ENCODE results near the gene CARD16.
"Not testable (repeated sequence)": the region's sequence is repeated elsewhere in the genome, so short reads cannot be mapped to it uniquely, and the experiment has no call there.

The CARD16 gene

DNA sequence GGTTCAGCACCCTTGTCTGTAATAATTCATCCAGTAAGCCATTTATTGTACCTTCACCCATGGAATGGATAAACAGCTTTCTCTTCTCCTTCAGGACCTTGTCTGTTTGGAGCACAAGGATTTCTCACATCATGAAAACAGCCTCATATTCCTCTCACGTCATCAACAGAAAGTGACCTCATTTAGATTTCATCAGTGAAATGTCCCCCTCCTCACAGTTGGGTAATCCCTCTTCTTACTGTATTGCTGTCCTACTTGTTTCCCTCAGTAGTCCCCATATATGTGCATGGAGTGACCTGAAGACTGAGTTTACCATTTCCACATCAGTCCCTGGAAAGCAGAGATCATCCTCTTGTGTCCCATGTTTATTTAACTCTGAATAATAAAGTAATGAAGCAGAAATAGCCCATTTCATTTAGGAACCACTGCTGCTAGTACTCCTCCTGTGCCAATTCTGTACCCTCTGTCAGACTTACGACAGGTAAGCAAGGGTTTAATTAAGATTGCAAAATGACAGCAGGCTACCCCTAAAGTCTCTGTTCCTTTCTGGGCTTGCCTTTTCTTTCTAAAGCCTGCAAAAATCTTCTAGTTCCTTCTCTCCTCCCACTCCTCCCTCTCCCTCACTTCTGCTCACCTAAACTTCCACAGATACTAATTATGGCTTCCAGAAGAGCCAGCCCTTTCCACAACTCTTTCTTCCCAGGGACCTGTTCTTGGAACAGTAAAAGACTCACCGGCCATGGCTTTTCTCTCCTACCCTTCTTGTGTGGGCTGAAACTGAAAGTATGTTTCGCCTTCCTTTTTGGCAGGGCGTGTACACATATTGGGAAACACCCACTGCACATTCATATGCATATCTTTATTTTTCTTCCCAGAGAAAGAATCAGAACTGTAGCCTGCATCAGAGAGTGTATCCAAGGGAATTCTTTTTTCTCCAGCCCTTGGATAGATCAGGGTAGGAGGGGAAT, at the start of gene CARD16:
Gene CARD16, minus strand, starts transcription at position 779 of the 968 bp plus-strand sequence. Its CDS starts 38 bp downstream, at position 741.
- in situ Hi-C loops (cut with MboI; ENCODE audit: low sequenced_read_pairs) = not testable (repeated sequence)

DNA sequence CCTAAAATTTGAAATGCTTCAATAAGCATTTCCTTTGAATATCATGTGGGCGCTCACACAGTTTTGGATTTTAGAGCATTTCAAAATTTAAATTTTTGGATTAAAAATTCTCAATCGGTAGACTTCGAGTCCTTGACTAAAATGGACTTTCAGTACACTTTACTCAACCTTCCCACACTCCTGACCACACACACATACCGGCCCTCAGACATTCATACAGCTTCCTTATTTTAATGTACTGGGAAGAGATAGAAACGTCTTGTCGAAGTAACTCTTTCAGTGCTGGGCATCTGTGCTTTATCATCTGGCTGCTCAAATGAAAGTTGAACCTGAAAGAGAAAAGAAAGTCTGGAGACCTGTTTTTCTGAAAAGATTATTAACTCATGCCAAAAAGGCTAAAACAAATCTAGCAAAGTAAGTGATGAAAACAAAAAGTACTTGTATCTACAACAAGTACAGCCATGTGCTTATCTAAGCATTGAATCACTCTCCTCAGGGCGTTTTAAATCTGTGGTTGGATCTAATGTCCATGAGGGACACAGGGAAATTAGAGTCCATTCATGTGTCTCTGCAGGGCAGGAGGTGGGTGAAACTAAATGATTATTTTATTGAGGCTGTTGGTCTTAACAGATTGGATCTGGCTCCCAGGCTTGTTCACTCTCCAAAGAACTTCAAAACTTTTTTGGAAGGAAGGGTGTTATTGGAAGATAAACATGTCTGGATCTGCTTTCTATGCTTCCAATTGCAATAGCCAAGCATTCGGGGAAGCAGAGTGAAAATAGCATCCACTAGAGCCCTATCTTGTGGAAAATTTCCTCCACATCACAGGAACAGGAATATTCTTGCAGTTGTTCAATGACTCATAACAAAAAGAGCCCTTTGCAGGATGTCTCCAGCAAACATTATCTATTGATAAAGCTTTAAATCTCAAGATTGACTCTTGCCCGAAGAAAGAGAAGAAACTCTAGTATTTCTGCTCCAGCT, 47.4 kb upstream of the CARD16 start:
- in situ Hi-C loops (cut with MboI; ENCODE audit: low sequenced_read_pairs) = no loop called here

DNA sequence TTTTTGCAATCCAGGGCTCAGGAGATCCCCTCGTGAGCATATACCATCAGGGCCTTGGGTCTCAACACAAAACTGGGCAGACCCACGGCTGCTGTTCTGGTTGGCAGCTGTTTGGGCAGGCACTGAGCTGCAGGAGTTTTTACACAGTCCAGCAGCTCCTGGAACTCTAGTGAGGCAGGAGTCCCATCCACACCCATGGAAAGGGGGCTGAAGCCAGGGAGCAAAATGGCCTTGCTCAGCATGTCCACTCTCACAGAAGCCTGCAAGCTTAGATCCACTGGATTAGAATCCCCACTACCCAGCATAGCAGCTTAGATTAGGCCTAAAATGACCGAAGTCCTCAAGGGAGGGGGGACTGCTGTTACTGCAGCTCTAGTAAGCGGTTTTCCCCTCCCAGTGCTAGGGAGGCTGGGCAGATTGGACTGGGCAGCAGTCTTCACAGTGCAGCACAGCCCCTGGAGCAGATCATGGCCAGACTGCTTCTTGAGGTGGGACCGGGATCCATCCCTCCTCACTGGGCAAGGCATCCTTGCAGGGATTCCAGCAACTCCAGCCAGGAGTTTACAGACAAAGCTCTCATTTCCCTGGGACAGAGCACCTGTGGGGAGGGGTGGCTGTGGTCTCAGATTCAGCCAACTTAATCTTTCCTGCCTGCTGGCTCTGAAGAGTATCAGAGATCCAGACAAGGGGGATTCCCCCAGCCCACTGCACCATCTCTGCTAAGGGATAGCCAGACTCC, 36.4 kb upstream of the CARD16 start:
- in situ Hi-C loops (cut with MboI; ENCODE audit: low sequenced_read_pairs) = no loop called here

GRCh38 chr11:105080171-105080906, 35.2 kb upstream of the CARD16 start:
- in situ Hi-C loops (cut with MboI; ENCODE audit: low sequenced_read_pairs) = not testable (repeated sequence)

DNA sequence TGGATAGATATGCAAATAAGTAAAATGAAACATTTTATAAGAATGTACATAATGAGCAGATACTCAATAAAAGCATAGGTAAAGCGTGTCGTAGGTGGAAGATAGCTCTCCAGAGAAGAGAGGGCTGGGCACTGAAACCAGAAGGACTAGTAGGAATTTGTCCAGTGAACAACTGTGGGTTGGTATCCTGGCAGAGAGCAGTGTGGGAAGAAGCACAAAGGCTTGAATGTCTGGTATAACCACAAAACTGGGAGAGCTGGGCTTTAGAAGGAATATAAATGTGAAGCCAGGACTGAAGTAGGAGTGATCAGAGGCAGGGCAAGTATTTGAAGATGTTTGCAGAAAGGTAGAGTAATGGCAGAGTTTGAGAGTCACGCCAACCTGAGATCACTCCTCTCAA, 33.1 kb upstream of the CARD16 start:
- in situ Hi-C loops (cut with MboI; ENCODE audit: low sequenced_read_pairs) = no loop called here

DNA sequence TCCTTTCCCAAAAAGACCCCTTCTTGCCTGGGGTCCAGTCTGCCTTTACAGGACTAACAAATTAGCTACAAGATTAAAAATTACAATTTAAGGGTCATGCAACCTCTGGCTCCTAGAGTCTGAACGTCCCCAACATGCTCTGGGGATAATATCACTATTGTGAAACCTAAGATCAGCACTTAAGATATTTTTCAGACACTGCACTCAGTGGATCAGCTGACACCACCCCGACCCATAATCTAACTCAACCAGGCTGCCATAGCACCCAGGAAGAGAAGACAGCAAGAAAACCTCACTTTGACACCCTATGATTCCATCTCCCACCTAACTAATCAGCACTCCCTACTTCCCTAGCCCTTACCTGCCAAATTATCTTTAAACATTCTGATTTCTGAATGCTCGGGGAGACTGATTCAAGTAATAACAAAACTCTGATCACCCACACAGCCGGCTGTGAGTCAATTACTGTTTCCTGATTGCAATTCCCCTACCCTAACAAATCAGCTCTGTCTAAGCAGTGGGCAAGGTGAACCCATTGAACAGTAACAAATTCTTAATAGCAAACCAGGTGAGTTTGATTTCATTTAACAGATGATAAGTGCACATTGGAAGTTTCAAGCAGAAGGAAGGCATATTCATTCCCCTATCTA, 32.1 kb upstream of the CARD16 start:
- in situ Hi-C loops (cut with MboI; ENCODE audit: low sequenced_read_pairs) = not testable (repeated sequence)

DNA sequence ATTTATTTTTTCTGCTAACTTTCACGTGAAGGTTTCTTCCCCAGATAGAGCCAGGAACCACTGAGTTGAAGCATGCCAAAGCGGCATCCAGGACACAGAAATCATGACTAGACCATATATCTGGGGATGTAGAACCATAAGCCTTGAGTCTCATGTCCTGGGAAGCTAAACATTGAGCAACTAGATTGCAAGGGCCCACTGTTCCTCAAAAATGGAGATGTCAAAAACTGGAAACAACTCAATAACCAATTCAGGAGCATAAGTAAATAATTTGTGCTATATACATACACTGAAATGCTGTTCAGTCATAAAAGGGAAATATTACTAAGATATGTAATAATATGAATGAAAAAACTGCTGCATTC, 29.0 kb upstream of the CARD16 start:
- in situ Hi-C loops (cut with MboI; ENCODE audit: low sequenced_read_pairs) = no loop called here

DNA sequence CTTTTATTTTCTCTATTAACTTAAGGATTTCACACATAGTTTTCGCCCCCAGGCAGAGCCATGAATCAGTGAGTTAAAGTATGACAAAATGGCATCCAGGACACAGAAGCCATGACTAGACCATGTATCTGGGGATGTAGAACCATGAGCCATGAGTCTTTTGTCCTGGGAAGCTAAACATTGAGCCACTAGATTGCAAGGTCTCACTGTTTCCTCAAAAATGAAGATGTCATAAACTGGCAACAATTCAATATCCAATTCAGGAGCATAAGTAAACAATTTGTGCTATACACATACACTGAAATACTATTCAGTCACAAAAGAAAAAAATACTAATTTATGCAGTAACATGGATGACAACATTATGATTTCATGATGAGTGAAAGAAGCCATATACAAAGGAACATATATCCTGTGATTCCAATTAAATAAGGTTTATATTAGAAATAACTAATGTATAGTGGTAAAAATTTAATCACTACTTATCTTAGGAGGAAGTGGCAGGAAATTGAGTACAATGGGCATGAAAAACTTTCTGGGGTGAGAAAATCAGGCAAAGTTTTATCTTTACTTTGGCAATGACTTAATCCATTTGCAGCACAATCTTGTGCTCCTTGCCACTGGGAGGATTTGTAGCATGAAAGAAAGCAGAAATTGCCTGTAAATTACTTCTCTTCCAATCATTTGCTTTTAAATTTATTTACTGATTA, 28.5 kb upstream of the CARD16 start:
- in situ Hi-C loops (cut with MboI; ENCODE audit: low sequenced_read_pairs) = no loop called here

DNA sequence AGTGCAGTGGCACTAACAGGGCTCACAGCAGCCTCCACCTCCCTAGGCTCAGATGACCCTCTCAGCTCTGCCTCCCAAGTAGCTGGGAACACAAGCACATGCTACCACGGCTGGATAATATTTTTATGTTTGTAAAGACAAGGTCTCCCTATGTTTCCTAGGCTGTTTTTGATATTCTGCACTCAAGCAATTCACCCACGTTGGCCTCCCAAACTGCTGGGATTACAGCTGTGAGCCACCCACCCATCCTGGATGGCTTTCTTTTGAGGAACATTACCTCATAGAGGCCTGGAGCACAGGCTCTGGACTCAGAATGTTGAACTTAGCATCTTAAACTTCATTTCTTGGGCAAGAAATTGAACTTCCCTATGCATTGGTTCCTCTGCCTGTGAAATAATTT, 26.9 kb upstream of the CARD16 start:
- in situ Hi-C loops (cut with MboI; ENCODE audit: low sequenced_read_pairs) = not testable (repeated sequence)

DNA sequence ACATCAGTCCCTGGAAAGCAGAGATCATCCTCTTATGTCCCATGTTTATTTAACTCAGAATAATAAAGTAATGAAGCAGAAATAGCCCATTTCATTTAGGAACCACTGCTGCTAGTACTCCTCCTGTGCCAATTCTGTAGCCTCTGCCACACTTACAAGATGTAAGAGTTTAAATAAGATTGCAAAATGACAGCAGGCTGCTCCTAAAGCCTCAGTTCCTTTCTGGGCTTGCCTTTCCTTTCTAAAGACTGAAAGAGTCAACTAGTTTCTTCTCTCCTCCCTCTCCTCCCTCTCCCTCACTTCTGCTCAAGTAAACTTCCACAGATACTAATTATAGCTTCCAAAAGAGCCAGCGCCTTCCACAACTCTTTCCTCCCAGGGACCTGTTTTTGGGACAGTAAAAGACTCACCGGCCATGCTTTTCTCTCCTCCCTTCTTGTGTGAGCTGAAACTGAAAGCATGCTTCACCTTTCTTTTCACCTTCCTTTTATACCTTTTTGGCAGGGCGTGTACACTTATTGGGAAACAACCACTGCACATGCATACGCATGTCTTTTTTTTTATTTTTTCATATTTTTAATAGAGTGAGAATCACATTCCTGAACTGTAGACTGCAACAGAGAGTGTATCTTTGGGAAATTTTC, 26.1 kb upstream of the CARD16 start:
- in situ Hi-C loops (cut with MboI; ENCODE audit: low sequenced_read_pairs) = no loop called here

DNA sequence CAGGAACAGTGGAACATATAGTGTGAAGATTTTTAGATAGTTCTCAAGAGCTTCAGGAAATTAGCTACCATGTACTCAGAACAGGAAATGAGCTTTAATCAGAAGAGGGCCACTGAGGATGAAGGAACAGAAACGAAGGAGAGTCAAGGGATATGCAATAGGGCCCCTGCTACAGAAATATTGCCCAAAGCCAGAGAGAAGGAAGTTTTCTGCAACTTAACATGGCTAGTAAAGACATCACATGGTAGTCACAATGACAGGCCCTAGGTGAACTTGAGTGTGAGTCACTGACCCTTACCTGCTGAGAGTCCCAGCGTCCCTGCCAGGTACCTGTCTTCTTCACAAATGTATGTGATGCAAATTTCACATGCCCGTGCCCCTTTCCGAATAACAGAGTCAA, 25.2 kb upstream of the CARD16 start:
- in situ Hi-C loops (cut with MboI; ENCODE audit: low sequenced_read_pairs) = no loop called here

- in situ Hi-C loops (cut with MboI; ENCODE audit: low sequenced_read_pairs) = not testable (repeated sequence)
Observed at GRCh38 chr11:105069749-105070148, 24.6 kb upstream of the CARD16 start.

DNA sequence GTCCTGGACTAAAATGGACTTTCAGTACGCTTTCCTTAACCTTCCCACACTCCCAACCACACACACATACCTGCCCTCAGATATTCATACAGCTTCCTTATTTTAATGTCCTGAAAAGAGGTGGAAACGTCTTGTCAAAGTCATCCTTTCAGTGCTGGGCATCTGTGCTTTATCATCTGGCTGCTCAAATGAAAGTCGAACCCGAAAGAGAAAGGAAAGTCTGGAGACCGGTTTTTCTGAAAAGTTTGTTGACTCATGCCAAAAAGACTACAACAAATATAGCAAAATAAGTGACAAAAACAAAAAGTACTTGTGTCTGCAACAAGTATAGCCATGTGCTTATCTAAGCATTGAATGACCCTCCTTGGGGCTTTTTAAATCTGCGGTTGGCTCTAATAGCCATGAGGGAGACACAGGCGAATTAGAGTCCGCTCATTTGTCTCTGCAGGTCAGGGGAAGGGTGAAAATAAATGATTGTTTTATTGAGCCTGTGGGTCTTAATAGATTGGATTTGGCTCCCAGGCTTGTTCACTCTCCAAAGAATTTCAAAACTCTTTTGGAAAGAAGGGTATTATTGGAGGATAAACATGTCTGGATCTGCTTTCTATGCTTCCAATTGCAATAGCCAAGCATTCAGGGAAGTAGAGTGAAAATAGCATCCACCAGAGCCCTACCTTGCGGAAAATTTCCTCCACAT, 18.3 kb upstream of the CARD16 start:
- in situ Hi-C loops (cut with MboI; ENCODE audit: low sequenced_read_pairs) = not testable (repeated sequence)

DNA sequence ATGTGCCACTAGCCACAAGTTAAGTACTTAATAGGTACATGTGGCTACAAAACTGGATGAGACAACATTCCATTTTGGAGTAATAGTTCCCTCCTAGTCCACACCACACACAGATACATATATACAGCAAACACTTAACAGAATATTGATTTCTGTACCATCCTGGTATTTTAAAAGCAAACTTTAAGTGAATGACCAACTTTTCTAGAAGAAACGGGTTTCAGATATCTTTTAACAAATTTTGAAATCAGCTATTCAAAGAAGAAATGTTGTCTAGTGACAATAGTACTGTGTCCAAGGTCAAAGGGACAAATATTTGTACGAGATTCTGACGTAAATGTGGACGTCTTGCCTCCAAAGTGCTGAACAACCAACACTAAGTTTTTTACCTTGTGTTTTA, 12.3 kb upstream of the CARD16 start:
- in situ Hi-C loops (cut with MboI; ENCODE audit: low sequenced_read_pairs) = no loop called here

GRCh38 chr11:105056446-105056845, 11.3 kb upstream of the CARD16 start:
- in situ Hi-C loops (cut with MboI; ENCODE audit: low sequenced_read_pairs) = no loop called here

DNA sequence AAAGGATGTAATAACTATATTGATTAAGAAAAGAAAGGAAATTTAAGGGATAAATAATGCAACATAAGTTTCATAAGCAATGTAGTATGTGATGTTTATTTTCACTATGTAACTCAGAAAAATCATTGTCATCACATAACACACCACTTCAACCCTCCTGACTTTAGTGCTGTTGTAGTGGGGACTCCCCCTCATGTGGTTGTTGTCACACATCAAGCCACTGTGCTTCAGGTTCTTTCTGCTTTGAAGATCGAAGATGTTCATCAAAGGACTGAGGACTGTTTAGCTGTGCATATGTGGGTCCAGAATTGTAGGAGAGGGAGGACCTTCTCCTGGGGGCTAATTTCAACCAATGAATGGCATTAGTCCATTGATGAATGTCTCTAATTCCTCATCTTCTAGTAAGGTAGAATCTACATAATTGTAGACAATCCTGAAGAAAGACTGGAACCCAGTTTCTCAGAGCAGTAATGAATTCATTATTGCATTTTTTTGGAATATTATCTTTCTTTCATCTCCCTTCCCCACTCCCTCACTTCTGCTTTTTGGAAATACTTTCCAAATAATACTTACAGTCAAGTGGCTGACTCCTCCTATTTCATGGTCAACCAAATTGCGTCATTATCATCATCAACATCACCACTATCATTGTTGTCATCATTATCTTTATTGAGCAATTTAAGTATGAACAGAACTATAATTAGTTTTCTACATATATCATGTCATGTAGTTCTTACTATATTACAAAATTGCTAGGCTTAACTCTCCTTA, 9.8 kb upstream of the CARD16 start:
- in situ Hi-C loops (cut with MboI; ENCODE audit: low sequenced_read_pairs) = no loop called here

DNA sequence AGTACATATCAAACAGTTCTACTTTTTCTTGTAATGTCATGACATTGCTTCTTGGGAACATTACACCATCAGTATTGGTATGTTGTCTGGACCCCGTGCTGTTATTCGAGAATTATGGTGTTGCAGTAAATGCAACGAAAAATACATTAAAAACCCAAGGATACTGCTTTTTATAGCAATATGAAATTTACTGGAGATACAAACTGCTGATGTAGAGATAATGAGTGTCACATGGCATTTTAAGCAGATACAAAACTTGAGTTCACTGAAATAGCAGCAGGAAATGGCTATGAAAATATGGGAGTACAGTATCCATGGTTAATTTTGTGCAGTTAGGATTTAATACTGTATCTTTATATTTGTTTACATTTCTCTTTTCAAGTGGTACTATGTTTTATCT, 7.4 kb upstream of the CARD16 start:
- in situ Hi-C loops (cut with MboI; ENCODE audit: low sequenced_read_pairs) = no loop called here
